Panc1 (cell line): ENCODE results near the gene ALG9. TPM values are rescaled to one million over a fixed set of nuclear protein-coding genes. Genes with fewer than 3 reads are reported as not detected.

Source experiments
- ATAC-seq: fragments of 200-7000 bp; cut with Tn5 transposase; 2 replicates; pipeline ENCODE4 v1.9.1; 2020; ENCODE audit warnings: mild to moderate bottlenecking, moderate library complexity
- BruUV-seq: library from RNA; stranded (reverse); fragments of 400-500 nt; replicated peaks from 2 replicates; lab custom pipeline; 2021; lab: Mats Ljungman, UMichigan
- CTCF ChIA-PET: fragments of 300-600 bp; sonication (Branson Sonifier 250); formaldehyde crosslinking; loops from one replicate; lab custom pipeline; 2022; ENCODE audit warnings: antibody characterized with exemption; lab: Charles Lee
- POLR2A ChIA-PET: fragments of 300-600 bp; sonication (Branson Sonifier 250); formaldehyde crosslinking; loops from one replicate; lab custom pipeline; 2022; ENCODE audit warnings: antibody characterized with exemption; lab: Charles Lee
- DNase-seq: peaks from one replicate; pipeline ENCODE4 v3.0.0-alpha.2; 2010; ENCODE audit warnings: low read depth, low spot score
- H3K27ac ChIP-seq: 2 replicates; pipeline ENCODE4 v1.5.1; 2011; ENCODE audit warnings: mild to moderate bottlenecking, low read length, inconsistent platforms
- H3K27me3 ChIP-seq: fragments of 200-500 bp; sonication (Bioruptor generic); 2 replicates; pipeline ENCODE4 v1.6.0; 2014; ENCODE audit warnings: low read length, inconsistent platforms; ENCODE audit not compliant: control insufficient read depth, insufficient read depth
- H3K36me3 ChIP-seq: fragments of 200-500 bp; sonication (Bioruptor generic); 2 replicates; pipeline ENCODE4 v1.5.1; 2014; ENCODE audit warnings: inconsistent platforms, mild to moderate bottlenecking, low read length, moderate library complexity; ENCODE audit not compliant: control insufficient read depth, insufficient read depth
- H3K4me1 ChIP-seq: 2 replicates; pipeline ENCODE4 v1.5.1; 2011; ENCODE audit warnings: inconsistent platforms, mild to moderate bottlenecking, low read length, moderate library complexity; ENCODE audit not compliant: control insufficient read depth, insufficient read depth
- H3K4me3 ChIP-seq, 2 experiments: 2 replicates each; pipeline ENCODE4 v1.5.1; 2011 to 2012; ENCODE audit warnings: low read depth in 2 of 2, low read length in 2 of 2, mild to moderate bottlenecking in 2 of 2, inconsistent platforms in 1 of 2, moderate library complexity in 1 of 2
- H3K9me3 ChIP-seq: fragments of 200-500 bp; sonication (Bioruptor generic); 2 replicates; pipeline ENCODE4 v1.5.1; 2014; ENCODE audit warnings: low read depth, mild to moderate bottlenecking, inconsistent platforms, low read length, moderate library complexity; ENCODE audit not compliant: control insufficient read depth, insufficient read depth
- CTCF ChIP-seq: fragments of 450-650 bp; IDR thresholded peaks from 2 replicates; pipeline ENCODE4 v1.5.1; 2017; ENCODE audit warnings: mild to moderate bottlenecking
- POLR2AphosphoS5 ChIP-seq: IDR thresholded peaks from 2 replicates; pipeline ENCODE4 v1.6.1; 2012; ENCODE audit warnings: mild to moderate bottlenecking, low read depth, low read length, moderate library complexity
- REST ChIP-seq, 2 experiments: IDR thresholded peaks; 2 replicates each; pipeline ENCODE4 v1.6.1; 2011 to 2012; ENCODE audit warnings: low read depth in 2 of 2, control low read depth in 1 of 2, low read length in 1 of 2, mild to moderate bottlenecking in 1 of 2, moderate library complexity in 1 of 2; ENCODE audit not compliant: insufficient read depth in 1 of 2
- SIN3A ChIP-seq: IDR thresholded peaks from 2 replicates; pipeline ENCODE4 v1.6.1; 2012; ENCODE audit warnings: low read depth, mild to moderate bottlenecking, low read length, moderate library complexity, borderline replicate concordance; ENCODE audit not compliant: insufficient read depth
- TCF7L2 ChIP-seq: IDR thresholded peaks from 2 replicates; pipeline ENCODE4 v1.6.1; 2011; ENCODE audit warnings: mild to moderate bottlenecking, low read depth, low read length, inconsistent platforms
- in situ Hi-C: cut with HindIII; loops from 2 replicates; pipeline ENCODE4 v1.10.0; 2016; ENCODE audit warnings: low sequenced_read_pairs, low pct_unique_long_range_greater_than_20kb
- intact Hi-C: fragments of 100-400 bp; cut with micrococcal nuclease; formaldehyde crosslinking; loops from one replicate; pipeline ENCODE4 v1.10.0; 2022; ENCODE audit not compliant: unreplicated experiment
- total RNA-seq: library from RNA; stranded (reverse); gene quantifications from one replicate; pipeline ENCODE4 v1.2.1, GENCODE V29; 2021; ENCODE audit not compliant: unreplicated experiment

Gene ALG9
- total RNA-seq, 1 experiment from 2014 or later = 27.1 TPM

DNA sequence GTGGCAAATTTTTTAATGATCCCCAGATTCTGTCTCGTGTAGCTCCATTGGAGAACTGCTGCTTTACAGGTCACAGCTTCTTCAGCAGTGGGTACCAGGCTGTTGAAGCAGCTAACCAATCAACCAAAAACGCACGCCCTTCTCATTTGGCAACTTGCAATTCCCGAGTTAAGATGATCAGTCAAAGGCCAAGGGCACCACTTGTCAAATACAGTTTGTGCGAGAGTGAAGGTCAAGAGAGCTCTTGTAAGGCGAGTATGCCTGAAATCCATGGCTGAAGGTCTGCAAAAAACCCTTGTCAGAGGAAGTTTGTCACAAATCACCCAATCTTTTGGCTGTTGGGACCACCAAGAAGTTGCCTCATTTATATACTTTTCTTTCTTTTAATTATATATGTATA, 92.3 kb downstream of the ALG9 start:
- DNase-seq (no peak), ATAC-seq (no peak)
- Histone ChIP-seq H3K4me3 (no peak overlapping the region), H3K4me1 (no peaks in the 10 kb centered on the region), H3K36me3 (no peaks in the 10 kb centered on the region), H3K27ac (no peak overlapping the region), H3K9me3 (no peaks in the 10 kb centered on the region), H3K27me3 (no peaks in the 10 kb centered on the region)
- CTCF ChIA-PET = interaction anchor here (0.7 to 0.8 kb wide), 2 partner anchors 170 to 239 kb away, joined by 3 to 5 read pairs; partner anchors contain the start of gene LAYN
- intact Hi-C loops = loop anchor here (5.0 kb wide), 2 partner anchors 63 to 192 kb away; no protein-coding TSS in a partner anchor
- TF ChIP-seq SIN3A (no peak), REST (IDR thresholded peaks at IDR 0.05; ENCODE audit: insufficient read depth in 1 of 2, low read depth in 2 of 2, low read length in 1 of 2) (no peak), POLR2AphosphoS5 (no peak), CTCF (no peak)
- in situ Hi-C loops = no loop called here
- POLR2A ChIA-PET = interaction anchor here (0.6 kb wide), 1 partner anchor 24 kb away, joined by 11 read pairs; no protein-coding TSS in a partner anchor
- BruUV-seq = no TSS peak

DNA sequence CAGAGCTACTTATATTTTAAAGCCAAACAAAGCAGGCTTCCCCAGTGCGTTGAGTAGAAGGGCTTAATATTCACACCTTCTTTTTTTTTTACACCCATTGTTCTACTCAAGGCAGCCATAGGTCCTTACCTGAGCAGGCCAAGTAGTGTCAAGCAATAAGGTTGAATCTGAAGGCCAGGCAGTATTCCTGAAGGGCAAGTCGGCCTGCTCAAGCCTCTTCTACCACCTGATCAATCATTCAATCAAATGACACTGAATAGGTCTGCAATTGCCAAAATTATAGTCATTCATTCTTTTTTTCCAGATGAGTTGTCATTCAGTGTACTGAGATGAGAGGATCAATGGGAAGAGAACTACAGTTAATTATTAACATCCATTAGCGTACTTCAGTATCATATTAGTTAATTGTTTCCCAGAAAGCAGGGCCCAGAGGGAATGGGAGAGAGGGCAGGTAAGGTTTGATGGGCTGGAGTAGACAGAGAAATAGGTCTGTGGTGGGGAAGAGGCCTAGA, 93.3 kb downstream of the ALG9 start:
- TF ChIP-seq POLR2AphosphoS5 (no peak), REST (IDR thresholded peaks at IDR 0.05; ENCODE audit: insufficient read depth in 1 of 2, low read depth in 2 of 2, low read length in 1 of 2) (no peak), TCF7L2 (no peak), SIN3A (no peak), CTCF (no peak)
- DNase-seq (no peak), ATAC-seq (no peak)
- Histone ChIP-seq H3K4me3 (no peak overlapping the region), H3K36me3 (no peaks in the 10 kb centered on the region), H3K27ac (no peak overlapping the region), H3K9me3 (no peaks in the 10 kb centered on the region), H3K4me1 (no peaks in the 10 kb centered on the region), H3K27me3 (no peaks in the 10 kb centered on the region)
- BruUV-seq = no TSS peak
- intact Hi-C loops (loop anchor here (5.0 kb wide), 2 partner anchors 64 to 191 kb away; no protein-coding TSS in a partner anchor), in situ Hi-C loops (no loop called here)
- POLR2A ChIA-PET = interaction anchor here (0.5 kb wide), 1 partner anchor 173 kb away, joined by 8 read pairs; no protein-coding TSS in a partner anchor
- CTCF ChIA-PET = interaction anchor here (0.5 to 1.3 kb wide), 3 partner anchors 11 to 332 kb away, joined by 4 to 6 read pairs (median 5); no protein-coding TSS in a partner anchor
